ENCODE measurements around the gene UBA3. TPM values are rescaled to one million over a fixed set of nuclear protein-coding genes. Genes with fewer than 3 reads are reported as not detected.
A peak's percentile ranks its signal among the peaks of the same experiment; 100 is the strongest.

Gene UBA3
- polyA plus RNA-seq, 2 donors: 30.7 to 34.9 TPM

- Histone ChIP-seq H3K27me3 (ENCODE audit: control insufficient read depth in 1 of 2, insufficient read depth in 2 of 2, low read length in 2 of 2) (no peaks in the 10 kb centered on the region), H3K4me1 (ENCODE audit: control insufficient read depth in 2 of 2, insufficient read depth in 2 of 2, low read length in 1 of 2) (no peaks in the 10 kb centered on the region), H3K27ac (ENCODE audit: low read depth in 2 of 2, low read length in 1 of 2) (no peak overlapping the region), H3K36me3 (ENCODE audit: control insufficient read depth in 2 of 2, insufficient read depth in 2 of 2, low read length in 1 of 2) (peaks cover 11 to 13% of the 10 kb centered on the region in 2 donors), H3K4me3 (ENCODE audit: low read depth in 1 of 2, low read length in 2 of 2) (no peak overlapping the region), H3K9me3 (ENCODE audit: control insufficient read depth in 2 of 2, insufficient read depth in 1 of 2, low read depth in 1 of 2, low read length in 1 of 2) (no peaks in the 10 kb centered on the region)
- WGBS, 2 donors: 76 to 77% methylated on average over 8 of the region's 8 CpGs
Measured at GRCh38 chr3:69104586-69104985, 24.4 kb upstream of the UBA3 start.

- H3K36me3 ChIP-seq (ENCODE audit: control insufficient read depth in 2 of 2, insufficient read depth in 2 of 2, low read length in 1 of 2): peaks cover 11 to 13% of the 10 kb centered on the region in 2 donors
- H3K27me3 ChIP-seq (ENCODE audit: control insufficient read depth in 1 of 2, insufficient read depth in 2 of 2, low read length in 2 of 2): no peaks in the 10 kb centered on the region
- 81 to 87% methylated on average over 3 of the region's 3 CpGs for WGBS, 2 donors
- H3K4me1 ChIP-seq (ENCODE audit: control insufficient read depth in 2 of 2, insufficient read depth in 2 of 2, low read length in 1 of 2): no peaks in the 10 kb centered on the region
- no peak overlapping the region for H3K4me3 ChIP-seq (ENCODE audit: low read depth in 1 of 2, low read length in 2 of 2)
- no peak overlapping the region for H3K27ac ChIP-seq (ENCODE audit: low read depth in 2 of 2, low read length in 1 of 2)
- H3K9me3 ChIP-seq (ENCODE audit: control insufficient read depth in 2 of 2, insufficient read depth in 1 of 2, low read depth in 1 of 2, low read length in 1 of 2): no peaks in the 10 kb centered on the region
Measured at GRCh38 chr3:69103123-69103522, 23.0 kb upstream of the UBA3 start.

DNA sequence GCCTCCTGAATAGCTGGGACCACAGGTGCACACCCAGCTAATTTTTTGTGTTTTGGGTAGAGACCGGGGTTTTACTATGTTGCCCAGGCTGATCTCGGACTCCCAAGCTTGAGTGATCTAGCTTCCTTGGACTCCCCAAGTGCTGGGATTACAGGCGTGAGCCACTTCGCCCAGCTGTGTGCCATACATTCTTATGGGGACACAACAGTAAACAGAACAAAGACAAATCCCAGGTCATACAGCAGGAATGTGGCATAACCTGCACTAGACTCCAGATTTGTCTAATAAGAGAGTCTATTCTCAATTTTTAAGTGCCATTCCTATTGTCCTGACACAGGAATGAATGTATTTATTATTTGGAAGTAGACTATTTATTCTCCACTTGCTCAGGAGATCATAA lies 22.2 kb upstream of the UBA3 start:
- no peak overlapping the region for H3K4me3 ChIP-seq (ENCODE audit: low read depth in 1 of 2, low read length in 2 of 2)
- H3K4me1 ChIP-seq (ENCODE audit: control insufficient read depth in 2 of 2, insufficient read depth in 2 of 2, low read length in 1 of 2): no peaks in the 10 kb centered on the region
- 90 to 96% methylated on average over 4 of the region's 4 CpGs for WGBS, 2 donors
- H3K9me3 ChIP-seq (ENCODE audit: control insufficient read depth in 2 of 2, insufficient read depth in 1 of 2, low read depth in 1 of 2, low read length in 1 of 2): no peaks in the 10 kb centered on the region
- H3K27me3 ChIP-seq (ENCODE audit: control insufficient read depth in 1 of 2, insufficient read depth in 2 of 2, low read length in 2 of 2): no peaks in the 10 kb centered on the region
- no peak overlapping the region for H3K27ac ChIP-seq (ENCODE audit: low read depth in 2 of 2, low read length in 1 of 2)
- H3K36me3 ChIP-seq (ENCODE audit: control insufficient read depth in 2 of 2, insufficient read depth in 2 of 2, low read length in 1 of 2): peaks cover 11 to 13% of the 10 kb centered on the region in 2 donors

GRCh38 chr3:69099576-69099975 lies 19.4 kb upstream of the UBA3 start:
- no peaks in the 10 kb centered on the region for H3K4me1 ChIP-seq (ENCODE audit: control insufficient read depth in 2 of 2, insufficient read depth in 2 of 2, low read length in 1 of 2)
- peaks cover 11 to 12% of the 10 kb centered on the region in 2 donors for H3K36me3 ChIP-seq (ENCODE audit: control insufficient read depth in 2 of 2, insufficient read depth in 2 of 2, low read length in 1 of 2)
- no peaks in the 10 kb centered on the region for H3K9me3 ChIP-seq (ENCODE audit: control insufficient read depth in 2 of 2, insufficient read depth in 1 of 2, low read depth in 1 of 2, low read length in 1 of 2)
- H3K4me3 ChIP-seq (ENCODE audit: low read depth in 1 of 2, low read length in 2 of 2): no peak overlapping the region
- no peaks in the 10 kb centered on the region for H3K27me3 ChIP-seq (ENCODE audit: control insufficient read depth in 1 of 2, insufficient read depth in 2 of 2, low read length in 2 of 2)
- 91% methylated on average over 4 of the region's 4 CpGs for WGBS, 2 donors
- H3K27ac ChIP-seq (ENCODE audit: low read depth in 2 of 2, low read length in 1 of 2): no peak overlapping the region

DNA sequence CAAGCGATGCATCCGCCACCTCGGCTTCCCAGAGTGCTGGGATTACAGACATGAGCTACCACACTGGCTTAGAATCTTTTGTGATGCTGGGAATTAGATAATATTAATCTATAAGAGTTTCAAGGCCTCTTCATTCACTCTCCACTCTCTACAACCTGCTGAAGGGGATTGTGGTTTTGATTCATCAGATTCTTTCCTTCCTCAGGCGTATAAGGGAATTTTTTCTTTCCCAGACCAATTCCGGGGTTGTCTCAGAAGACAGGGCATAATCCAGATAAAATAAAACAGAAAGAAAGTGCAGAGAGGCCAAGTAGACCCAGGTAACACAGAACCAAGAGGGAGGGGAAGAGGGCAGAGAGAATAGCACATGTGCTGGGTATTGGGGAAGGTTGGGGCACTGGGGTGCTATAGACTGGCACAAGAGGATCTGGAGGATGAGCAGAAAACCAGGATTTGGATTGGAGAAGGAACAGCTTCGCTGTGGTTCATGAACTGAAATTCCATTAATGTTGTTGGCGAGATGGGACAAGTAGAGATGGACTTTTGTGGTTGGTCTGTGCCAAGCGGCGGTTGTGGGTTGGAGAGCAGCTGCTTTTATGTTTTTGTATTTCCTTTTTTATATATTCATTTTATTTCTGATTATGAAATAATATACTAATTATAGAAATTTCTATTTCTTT lies 17.4 kb upstream of the UBA3 start:
- Histone ChIP-seq H3K27me3 (ENCODE audit: control insufficient read depth in 1 of 2, insufficient read depth in 2 of 2, low read length in 2 of 2) (no peaks in the 10 kb centered on the region), H3K27ac (ENCODE audit: low read depth in 2 of 2, low read length in 1 of 2) (peak overlapping the region in 1 of 2 donors; percentile 7), H3K4me1 (ENCODE audit: control insufficient read depth in 2 of 2, insufficient read depth in 2 of 2, low read length in 1 of 2) (peaks cover 2 to 6% of the 10 kb centered on the region in 2 donors), H3K9me3 (ENCODE audit: control insufficient read depth in 2 of 2, insufficient read depth in 1 of 2, low read depth in 1 of 2, low read length in 1 of 2) (no peaks in the 10 kb centered on the region), H3K36me3 (ENCODE audit: control insufficient read depth in 2 of 2, insufficient read depth in 2 of 2, low read length in 1 of 2) (peaks cover 4 to 6% of the 10 kb centered on the region in 2 donors), H3K4me3 (ENCODE audit: low read depth in 1 of 2, low read length in 2 of 2) (no peak overlapping the region)
- WGBS, 2 donors: 79 to 86% methylated on average over 9 of the region's 9 CpGs

GRCh38 chr3:69096299-69096698 lies 16.1 kb upstream of the UBA3 start:
- WGBS, 2 donors: 89 to 90% methylated on average over 2 to 5 of the region's 5 CpGs
- no peak overlapping the region for H3K27ac ChIP-seq (ENCODE audit: low read depth in 2 of 2, low read length in 1 of 2)
- H3K27me3 ChIP-seq (ENCODE audit: control insufficient read depth in 1 of 2, insufficient read depth in 2 of 2, low read length in 2 of 2): no peaks in the 10 kb centered on the region
- H3K4me1 ChIP-seq (ENCODE audit: control insufficient read depth in 2 of 2, insufficient read depth in 2 of 2, low read length in 1 of 2): peaks cover 2 to 6% of the 10 kb centered on the region in 2 donors
- H3K36me3 ChIP-seq (ENCODE audit: control insufficient read depth in 2 of 2, insufficient read depth in 2 of 2, low read length in 1 of 2): no peaks in the 10 kb centered on the region
- no peak overlapping the region for H3K4me3 ChIP-seq (ENCODE audit: low read depth in 1 of 2, low read length in 2 of 2)
- H3K9me3 ChIP-seq (ENCODE audit: control insufficient read depth in 2 of 2, insufficient read depth in 1 of 2, low read depth in 1 of 2, low read length in 1 of 2): no peaks in the 10 kb centered on the region

DNA sequence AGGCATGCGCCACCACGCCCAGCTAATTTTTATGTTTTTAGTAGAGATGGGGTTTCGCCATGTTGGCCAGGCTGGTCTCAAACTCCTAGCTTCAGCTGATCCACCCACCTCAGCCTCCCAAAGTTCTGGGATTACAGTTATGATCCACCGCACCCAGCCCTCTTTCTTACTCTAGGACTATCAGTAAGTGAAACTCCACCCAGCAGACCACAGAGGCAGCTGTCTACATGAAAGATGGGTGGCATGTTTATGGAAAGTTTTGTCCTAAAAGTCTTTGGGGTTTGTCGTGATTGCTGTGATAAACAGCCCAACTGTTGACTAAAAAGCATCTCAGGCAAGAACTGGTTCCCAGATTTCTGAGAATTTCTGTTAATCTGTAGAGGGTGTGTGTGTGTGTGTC lies 15.5 kb upstream of the UBA3 start:
- Histone ChIP-seq H3K27me3 (ENCODE audit: control insufficient read depth in 1 of 2, insufficient read depth in 2 of 2, low read length in 2 of 2) (no peaks in the 10 kb centered on the region), H3K27ac (ENCODE audit: low read depth in 2 of 2, low read length in 1 of 2) (peak overlapping the region in 1 of 2 donors; percentile 17), H3K4me3 (ENCODE audit: low read depth in 1 of 2, low read length in 2 of 2) (no peak overlapping the region), H3K4me1 (ENCODE audit: control insufficient read depth in 2 of 2, insufficient read depth in 2 of 2, low read length in 1 of 2) (peaks cover 4 to 8% of the 10 kb centered on the region in 2 donors), H3K36me3 (ENCODE audit: control insufficient read depth in 2 of 2, insufficient read depth in 2 of 2, low read length in 1 of 2) (no peaks in the 10 kb centered on the region), H3K9me3 (ENCODE audit: control insufficient read depth in 2 of 2, insufficient read depth in 1 of 2, low read depth in 1 of 2, low read length in 1 of 2) (no peaks in the 10 kb centered on the region)
- WGBS, 2 donors: 71 to 76% methylated on average over 5 of the region's 5 CpGs

DNA sequence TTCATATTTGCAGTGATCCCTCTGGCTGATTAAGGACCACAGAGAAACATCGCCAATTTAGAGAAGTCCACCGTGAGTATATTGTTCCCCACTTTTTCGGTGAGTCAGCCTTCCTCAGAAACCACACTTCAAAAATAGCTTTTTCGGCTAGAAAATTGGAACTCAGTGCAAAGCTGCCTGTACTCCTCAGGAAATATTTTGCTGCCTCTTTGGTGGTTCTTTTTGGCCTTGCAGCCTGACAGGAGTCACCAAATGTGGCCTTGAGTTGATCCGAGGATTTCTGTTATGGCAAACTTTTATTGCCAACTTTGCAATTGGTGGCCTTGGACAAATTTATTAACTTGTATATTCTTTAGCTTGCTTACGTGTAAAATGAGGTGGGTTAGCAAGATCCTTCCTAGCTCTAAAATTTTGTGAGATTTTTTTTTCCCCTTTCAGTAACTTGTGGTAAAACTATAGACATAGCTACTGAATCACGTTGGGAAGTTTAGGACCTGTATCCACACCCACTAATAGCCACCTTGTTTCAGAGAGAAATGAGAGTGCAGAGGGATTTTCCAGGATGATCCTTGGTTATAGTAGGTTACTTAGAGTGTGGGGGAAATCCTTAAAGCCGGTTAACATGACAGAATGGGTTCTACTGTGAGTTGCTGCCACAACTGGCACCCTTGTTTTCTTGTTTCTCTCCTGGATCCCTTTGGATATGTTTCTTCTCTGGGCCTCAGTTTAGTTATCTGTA lies 14.5 kb upstream of the UBA3 start:
- no peaks in the 10 kb centered on the region for H3K27me3 ChIP-seq (ENCODE audit: control insufficient read depth in 1 of 2, insufficient read depth in 2 of 2, low read length in 2 of 2)
- H3K36me3 ChIP-seq (ENCODE audit: control insufficient read depth in 2 of 2, insufficient read depth in 2 of 2, low read length in 1 of 2): no peaks in the 10 kb centered on the region
- peaks cover 8 to 12% of the 10 kb centered on the region in 2 donors for H3K4me1 ChIP-seq (ENCODE audit: control insufficient read depth in 2 of 2, insufficient read depth in 2 of 2, low read length in 1 of 2)
- peak overlapping the region in 1 of 2 donors; percentile 0 for H3K4me3 ChIP-seq (ENCODE audit: low read depth in 1 of 2, low read length in 2 of 2)
- no peaks in the 10 kb centered on the region for H3K9me3 ChIP-seq (ENCODE audit: control insufficient read depth in 2 of 2, insufficient read depth in 1 of 2, low read depth in 1 of 2, low read length in 1 of 2)
- H3K27ac ChIP-seq (ENCODE audit: low read depth in 2 of 2, low read length in 1 of 2): peak overlapping the region; percentile 49 to 76
- 44 to 46% methylated on average over 8 of the region's 8 CpGs for WGBS, 2 donors

- H3K9me3 ChIP-seq (ENCODE audit: control insufficient read depth in 2 of 2, insufficient read depth in 1 of 2, low read depth in 1 of 2, low read length in 1 of 2): no peaks in the 10 kb centered on the region
- no peaks in the 10 kb centered on the region for H3K36me3 ChIP-seq (ENCODE audit: control insufficient read depth in 2 of 2, insufficient read depth in 2 of 2, low read length in 1 of 2)
- H3K4me1 ChIP-seq (ENCODE audit: control insufficient read depth in 2 of 2, insufficient read depth in 2 of 2, low read length in 1 of 2): peaks cover 12 to 13% of the 10 kb centered on the region in 2 donors
- WGBS, 2 donors: 24 to 25% methylated on average over 4 of the region's 4 CpGs
- peak overlapping the region; percentile 60 to 84 for H3K27ac ChIP-seq (ENCODE audit: low read depth in 2 of 2, low read length in 1 of 2)
- no peaks in the 10 kb centered on the region for H3K27me3 ChIP-seq (ENCODE audit: control insufficient read depth in 1 of 2, insufficient read depth in 2 of 2, low read length in 2 of 2)
- no peak overlapping the region for H3K4me3 ChIP-seq (ENCODE audit: low read depth in 1 of 2, low read length in 2 of 2)
Measured at GRCh38 chr3:69092030-69092516, 11.9 kb upstream of the UBA3 start.
